ENCODE results near the gene ZNF208. TPM values are rescaled to one million over a fixed set of nuclear protein-coding genes. Genes with fewer than 3 reads are reported as not detected.

The ZNF208 gene
- 1.9 and 5.2 TPM in 2 replicates for total RNA-seq

GRCh38 chr19:22010437-22011143, at the start of gene ZNF208:
ZNF208 (minus strand) TSS chr19:22010943; CDS start chr19:22010794, 149 bp downstream.

Other genes with a start within 250 kb of the ZNF208 start
- 1.6 and 4.1 TPM in 2 replicates for gene ZNF100, start 243.4 kb downstream of the ZNF208 start, total RNA-seq
- gene ZNF43, start 174.8 kb downstream of the ZNF208 start, total RNA-seq: 6.8 and 7.6 TPM in 2 replicates
- 2.3 and 2.4 TPM in 2 replicates for gene ZNF257, start 41.5 kb upstream of the ZNF208 start, total RNA-seq
- 0.49 and 0.73 TPM in 2 replicates for gene ZNF676, start 186.0 kb upstream of the ZNF208 start, total RNA-seq

Data from hair follicle dermal papilla cell (primary cell).